GM19463 (cell line): Measurements from ENCODE around the gene SLC43A3.
"Not testable (repeated sequence)": the region's sequence is repeated elsewhere in the genome, so short reads cannot be mapped to it uniquely, and the experiment has no call there.

ENCODE experiments used
- ATAC-seq: cut with Tn5 transposase; IDR thresholded peaks from one replicate; pipeline ENCODE4 v1.9.1; 2021; ENCODE audit warnings: mild to moderate bottlenecking, moderate library complexity; ENCODE audit not compliant: unreplicated experiment

SLC43A3 gene

DNA sequence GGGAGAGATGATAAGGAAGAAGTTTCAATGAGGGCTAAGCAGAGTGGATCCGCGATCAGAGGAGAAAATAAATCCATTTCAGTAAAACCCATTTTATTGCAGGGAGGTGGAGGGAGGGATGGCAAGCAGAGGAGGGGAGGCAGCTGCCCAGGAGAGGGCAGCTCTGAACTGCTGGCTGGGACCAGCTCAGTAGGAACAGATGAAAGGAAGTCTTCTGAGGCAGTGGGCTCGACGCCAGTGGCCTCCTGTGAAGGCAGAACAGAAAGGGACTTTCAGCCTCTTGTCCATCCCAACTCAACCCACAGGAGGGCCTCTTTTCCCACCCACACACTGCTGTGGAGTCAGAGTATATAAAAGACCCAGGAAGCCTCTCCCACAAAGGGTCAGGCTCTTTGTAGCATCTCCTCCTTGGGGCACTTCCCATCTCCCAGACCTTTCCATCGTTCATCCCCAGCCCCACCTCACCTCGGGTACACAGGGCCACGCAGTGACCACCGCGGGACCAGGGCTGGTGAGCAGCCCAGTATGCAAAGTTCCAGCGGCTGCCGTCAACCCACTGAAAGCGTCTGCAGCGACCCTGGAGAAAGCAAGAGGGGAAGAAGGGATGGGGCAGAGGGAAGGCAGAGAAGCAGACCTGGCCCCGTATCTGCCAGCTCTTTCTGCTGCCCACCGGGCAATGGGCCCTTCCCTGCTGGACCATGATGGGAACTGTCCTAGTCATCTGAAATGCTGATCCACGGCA, 39.5 kb downstream of the SLC43A3 start:
- no peak for ATAC-seq

- ATAC-seq, result no peak
Measured at GRCh38 chr11:57386178-57386940, 40.6 kb downstream of the SLC43A3 start.

- no peak for ATAC-seq
Measured at GRCh38 chr11:57380975-57381374, 45.9 kb downstream of the SLC43A3 start, which contains the start of gene PRG3. PRG3 (minus strand) TSS chr11:57381150; CDS start chr11:57380708, 442 bp downstream.

- no peak for ATAC-seq
Measured at GRCh38 chr11:57379732-57380131, 47.2 kb downstream of the SLC43A3 start.

- no peak for ATAC-seq
Measured at GRCh38 chr11:57378186-57378585, 48.7 kb downstream of the SLC43A3 start.

- ATAC-seq, result no peak
Measured at GRCh38 chr11:57377107-57377506, 49.8 kb downstream of the SLC43A3 start.

GRCh38 chr11:57376095-57377090, 50.5 kb downstream of the SLC43A3 start:
- no peak for ATAC-seq

GRCh38 chr11:57375490-57375889, 51.4 kb downstream of the SLC43A3 start:
- no peak for ATAC-seq

DNA sequence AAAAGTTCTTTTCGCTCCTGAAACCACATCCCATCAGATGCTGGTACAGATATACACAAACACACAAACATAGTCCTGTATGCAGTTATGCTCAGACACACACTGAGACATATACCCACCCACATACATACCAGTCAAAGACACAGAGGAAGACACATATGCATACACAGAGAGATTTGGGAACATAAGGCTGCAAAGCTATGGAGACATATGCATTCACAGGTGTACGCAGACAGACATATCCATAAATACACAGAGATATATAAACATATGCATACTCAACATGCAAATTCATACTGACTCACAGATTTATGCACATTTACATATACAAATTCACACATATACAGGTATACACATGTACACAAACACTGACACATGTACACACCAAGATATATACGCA, 52.0 kb downstream of the SLC43A3 start:
- ATAC-seq, result no peak

DNA sequence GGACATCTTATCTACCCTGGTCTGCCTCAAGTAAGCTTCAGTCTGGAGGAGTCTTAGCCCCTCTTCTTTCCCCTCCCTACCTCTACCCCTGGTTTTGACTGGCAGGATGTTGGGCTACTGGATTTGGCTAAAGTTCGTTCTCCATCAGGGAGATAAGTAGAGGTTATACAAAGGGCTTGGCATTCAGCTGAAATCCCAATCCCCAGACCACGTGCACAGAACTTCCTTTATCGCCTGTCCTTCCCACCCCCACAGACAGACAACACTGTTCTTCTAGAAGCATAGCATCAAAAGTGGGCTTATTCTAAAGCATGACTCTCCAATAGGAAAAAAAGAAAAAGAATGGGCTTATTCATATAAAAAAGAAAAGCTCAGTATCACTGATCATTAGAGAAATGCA, 53.8 kb downstream of the SLC43A3 start:
- no peak for ATAC-seq

- no peak for ATAC-seq
Measured at GRCh38 chr11:57370941-57371340, 56.0 kb downstream of the SLC43A3 start.

GRCh38 chr11:57370251-57370650, 56.7 kb downstream of the SLC43A3 start:
- ATAC-seq, result no peak

DNA sequence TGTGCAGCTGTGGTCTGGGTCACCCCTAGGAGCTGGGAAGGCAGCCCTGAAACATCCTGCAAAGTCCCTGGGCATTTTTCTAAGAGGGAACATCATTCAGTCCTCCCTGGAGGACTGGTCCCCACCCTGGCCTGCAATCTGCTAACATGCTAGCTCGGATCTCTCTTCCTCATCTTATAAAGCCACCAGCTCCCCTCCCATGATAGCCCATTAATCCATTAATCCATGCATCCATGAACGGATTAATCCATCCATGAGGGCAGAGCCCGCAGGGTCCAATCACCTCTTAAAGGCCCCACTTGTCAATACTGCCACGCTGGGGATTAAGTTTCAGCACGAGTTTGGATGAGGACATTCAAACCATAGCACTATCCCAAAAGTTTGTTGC, 58.1 kb downstream of the SLC43A3 start:
- no peak for ATAC-seq

DNA sequence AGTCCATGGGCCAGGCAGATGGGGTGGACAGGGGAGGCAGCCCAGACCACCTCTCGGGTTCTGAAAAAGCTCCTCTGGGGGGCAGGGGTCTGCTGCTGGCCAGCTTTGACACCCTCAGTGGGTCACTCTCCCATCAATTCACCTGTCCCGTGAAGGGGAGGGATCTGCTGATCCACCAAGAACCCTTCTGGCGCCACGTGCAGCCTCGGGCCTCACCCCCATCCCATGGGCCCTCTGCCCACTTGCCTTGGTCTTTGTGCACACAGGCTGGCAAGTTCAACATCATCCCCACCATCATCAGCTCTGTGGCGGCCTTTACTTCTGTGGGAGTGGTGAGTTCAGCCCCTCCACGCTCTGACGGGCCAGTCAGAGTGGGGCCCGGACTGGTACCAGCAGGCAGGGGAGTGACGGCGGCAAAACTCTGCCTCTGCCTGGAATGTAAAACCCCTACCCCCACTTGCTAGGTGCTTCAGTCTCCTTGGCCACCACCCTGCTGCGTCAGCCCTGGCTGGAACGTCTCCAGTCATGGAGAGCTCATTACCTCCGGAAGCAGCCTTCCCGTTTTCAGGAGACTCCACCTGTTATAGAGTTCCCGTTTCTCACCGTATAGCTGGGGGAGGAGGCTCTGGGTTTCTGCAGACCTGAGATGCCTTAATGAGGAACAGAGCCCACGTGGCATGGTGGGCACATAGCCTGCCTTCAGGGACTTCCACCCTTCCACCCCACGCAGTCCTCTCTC, 58.6 kb downstream of the SLC43A3 start:
- ATAC-seq, result no peak

DNA sequence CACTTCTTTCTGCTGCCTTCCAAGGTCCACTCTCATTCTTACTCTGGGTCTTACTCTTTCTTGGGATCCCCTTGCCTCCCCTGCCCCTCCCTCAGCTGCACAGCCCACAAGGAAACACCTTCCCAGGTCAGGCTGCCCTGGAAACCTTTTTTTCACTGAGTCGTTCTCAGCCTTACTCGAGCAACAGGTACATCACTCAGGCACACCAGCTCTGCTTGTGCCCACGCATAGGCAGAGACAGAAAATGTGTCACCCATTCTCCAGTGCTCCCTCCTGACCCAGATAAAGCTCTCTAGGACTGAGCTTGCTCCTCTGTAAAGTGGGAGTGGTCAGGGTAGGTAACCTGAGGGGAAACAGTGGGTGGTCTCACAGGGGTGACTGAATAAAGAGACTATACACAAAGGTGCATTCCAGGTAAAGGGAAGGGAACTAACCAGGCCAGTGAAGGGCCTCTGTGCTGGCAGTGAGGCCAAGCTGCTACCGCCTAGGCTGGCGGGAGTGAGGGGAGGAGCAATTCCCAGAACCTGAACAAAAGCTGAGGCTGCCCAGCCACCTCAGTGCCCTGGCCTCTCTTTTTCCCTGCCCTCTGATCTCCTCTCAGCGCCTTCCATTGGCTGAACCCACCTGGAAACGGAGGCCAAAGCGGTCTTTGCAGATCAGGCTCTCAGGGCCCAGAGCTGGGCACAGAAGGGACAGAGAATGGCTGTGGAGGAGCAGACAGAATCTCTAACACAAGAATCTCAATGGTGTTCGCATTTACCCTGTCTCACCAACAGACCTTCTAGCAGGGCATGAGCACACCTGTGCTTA, 61.9 kb downstream of the SLC43A3 start:
- ATAC-seq, result no peak

GRCh38 chr11:57363131-57364080, 63.5 kb downstream of the SLC43A3 start:
- no peak for ATAC-seq

DNA sequence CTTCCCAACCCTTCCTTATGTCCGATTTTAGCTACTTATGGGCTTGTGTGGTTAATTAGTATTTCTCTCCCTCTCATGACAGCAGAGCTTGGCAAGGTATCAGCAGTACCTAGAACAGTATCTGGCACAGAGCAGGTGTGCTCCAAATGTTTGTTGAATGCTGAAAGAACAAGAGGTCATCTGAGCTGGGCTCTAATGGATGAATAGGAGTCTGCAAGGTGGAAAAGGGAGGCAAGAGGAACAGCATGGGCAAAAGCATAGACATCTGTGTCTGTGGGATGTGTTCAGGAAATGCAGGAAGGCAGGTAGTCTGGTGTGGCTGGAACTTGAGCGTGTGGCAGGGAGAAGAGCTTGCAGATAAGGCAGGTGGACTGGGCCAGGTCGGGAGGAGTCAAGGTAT, 65.0 kb downstream of the SLC43A3 start:
- no peak for ATAC-seq

- not testable (repeated sequence) for ATAC-seq
Measured at GRCh38 chr11:57361420-57361819, 65.5 kb downstream of the SLC43A3 start.
